SH-SY5Y (cell line): ENCODE results near the gene AGAP1.

ENCODE experiments used
- GATA2 ChIP-seq: IDR thresholded peaks from 2 replicates; pipeline ENCODE4 v1.6.1; 2011; ENCODE audit warnings: mild to moderate bottlenecking, low read depth, low read length
- GATA3 ChIP-seq: IDR thresholded peaks from 2 replicates; pipeline ENCODE4 v1.6.1; 2011; ENCODE audit warnings: low read depth, mild to moderate bottlenecking, low read length, moderate library complexity

GRCh38 chr2:235660484-235661082 lies 166.7 kb downstream of the AGAP1 start:
- TF ChIP-seq GATA2: peak; percentile 88
- TF ChIP-seq GATA3: 0 out of 2 replicates have a peak, but pooled peaks have one; percentile 43
